GM21619 (cell line): ENCODE measurements around the gene NHSL1.

Experiments used
- ATAC-seq: cut with Tn5 transposase; IDR thresholded peaks from one replicate; pipeline ENCODE4 v1.9.1; 2021; ENCODE audit not compliant: unreplicated experiment

The NHSL1 gene

DNA sequence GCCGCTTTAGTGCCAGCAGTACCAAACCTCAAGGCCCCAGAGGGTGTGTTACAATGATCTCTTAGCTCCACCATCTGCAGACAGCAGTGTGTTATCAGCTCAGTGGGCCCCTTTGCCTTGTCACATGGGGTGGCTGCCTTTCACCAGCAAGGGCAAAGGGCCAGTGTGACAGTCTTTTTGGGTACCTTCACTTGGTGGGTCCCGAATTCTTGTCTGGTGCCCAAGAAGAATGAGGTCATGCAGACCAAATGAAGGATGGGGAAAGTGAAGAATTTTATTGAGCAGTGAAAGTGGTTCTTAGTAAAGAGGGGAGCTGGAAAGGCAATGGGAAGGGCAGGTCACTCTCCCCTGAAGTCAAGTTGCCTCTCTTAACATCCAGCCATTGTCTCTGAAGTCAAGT is 124.5 kb downstream of the NHSL1 start:
- ATAC-seq = no peak

DNA sequence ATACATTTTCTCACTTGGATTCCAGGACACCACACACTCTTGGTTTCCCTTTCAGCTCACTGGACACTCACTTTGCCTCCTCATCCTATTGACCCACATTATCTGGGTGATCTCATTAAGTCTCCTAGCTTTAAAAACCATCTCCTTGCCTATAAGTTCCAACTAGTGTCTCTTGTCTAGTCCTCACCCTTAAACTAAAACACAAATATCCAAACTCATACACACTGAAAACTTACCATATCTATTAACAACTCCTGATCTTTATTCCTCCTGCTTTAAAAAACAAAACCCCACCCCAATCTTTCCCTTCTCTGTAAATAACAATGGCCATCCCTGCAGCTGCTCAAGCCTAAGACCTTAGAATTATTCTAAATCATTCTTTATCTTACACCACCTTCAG is 125.1 kb downstream of the NHSL1 start:
- ATAC-seq = no peak

DNA sequence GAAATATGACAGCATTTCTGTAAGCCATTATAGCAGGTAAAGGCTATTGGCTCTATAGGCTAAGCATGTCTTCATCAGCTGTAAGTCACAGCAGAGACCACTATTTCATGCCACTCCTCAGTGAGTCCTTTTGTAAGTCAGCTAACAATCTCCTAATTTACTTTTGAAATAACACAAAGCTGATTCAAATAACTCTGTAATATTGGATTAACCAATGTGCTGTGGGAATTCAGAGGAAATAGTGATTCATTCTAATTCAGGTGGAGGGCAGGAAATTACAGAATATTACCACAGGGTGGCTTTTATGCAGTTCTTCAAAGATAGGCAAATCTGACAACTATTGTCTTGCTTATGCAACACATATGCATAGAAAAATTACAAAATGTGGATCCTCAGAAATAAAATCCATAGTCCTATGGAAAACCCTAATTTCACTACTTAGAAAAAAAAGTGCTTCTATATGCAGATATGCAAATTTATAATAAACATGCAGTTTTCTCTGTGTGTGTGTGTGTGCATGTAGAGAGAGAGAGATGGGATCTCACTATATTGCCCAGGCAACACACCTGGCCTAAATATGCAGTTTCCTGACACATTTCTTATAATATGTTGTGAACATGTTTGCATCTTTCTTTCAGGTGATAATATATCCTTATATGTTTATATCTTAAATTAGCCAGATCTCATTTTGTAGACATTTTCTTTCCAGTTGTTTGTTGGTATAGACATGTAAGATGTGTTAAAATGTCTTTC is 126.4 kb downstream of the NHSL1 start:
- no peak for ATAC-seq
